HG03135 (cell line): ENCODE results near the gene C3orf22.

Source experiments
- ATAC-seq: cut with Tn5 transposase; IDR thresholded peaks from one replicate; pipeline ENCODE4 v1.9.1; 2021; ENCODE audit warnings: mild to moderate bottlenecking, moderate library complexity; ENCODE audit not compliant: unreplicated experiment

C3orf22 gene

GRCh38 chr3:126516152-126516935, 42.4 kb downstream of the C3orf22 start:
- ATAC-seq: no peak

- ATAC-seq: no peak
Observed at GRCh38 chr3:126515066-126515706, 43.5 kb downstream of the C3orf22 start.

- no peak for ATAC-seq
Observed at GRCh38 chr3:126514161-126514560, 44.6 kb downstream of the C3orf22 start.

- ATAC-seq: no peak
Observed at GRCh38 chr3:126512916-126513650, 45.6 kb downstream of the C3orf22 start.

- no peak for ATAC-seq
Observed at GRCh38 chr3:126512026-126512425, 46.7 kb downstream of the C3orf22 start.

- ATAC-seq: no peak
Observed at GRCh38 chr3:126511291-126511690, 47.4 kb downstream of the C3orf22 start.

GRCh38 chr3:126510308-126510910, 48.3 kb downstream of the C3orf22 start:
- ATAC-seq: no peak

- ATAC-seq: no peak
Observed at GRCh38 chr3:126509597-126510307, 49.0 kb downstream of the C3orf22 start.

GRCh38 chr3:126508564-126508964, 50.2 kb downstream of the C3orf22 start:
- ATAC-seq: no peak

- ATAC-seq: no peak
Observed at GRCh38 chr3:126507886-126508285, 50.8 kb downstream of the C3orf22 start.

- ATAC-seq: no peak
Observed at GRCh38 chr3:126503701-126504100, 55.0 kb downstream of the C3orf22 start.

GRCh38 chr3:126502656-126503055, 56.1 kb downstream of the C3orf22 start:
- ATAC-seq: no peak

GRCh38 chr3:126501736-126502135, 57.0 kb downstream of the C3orf22 start:
- ATAC-seq: no peak

- no peak for ATAC-seq
Observed at GRCh38 chr3:126501054-126501453, 57.7 kb downstream of the C3orf22 start.

GRCh38 chr3:126500016-126500415, 58.7 kb downstream of the C3orf22 start:
- ATAC-seq: no peak
